SJSA1 (cell line): ENCODE data around the gene FAM222A. TPM values are rescaled to one million over a fixed set of nuclear protein-coding genes. Genes with fewer than 3 reads are reported as not detected.

Experiments
- DNase-seq, 2 experiments: peaks; one replicate each; pipeline ENCODE4 v3.0.0-alpha.2; 2015 to 2020; ENCODE audit warnings: low spot score in 2 of 2, low read depth in 1 of 2
- H3K27ac ChIP-seq: fragments of 250-450 bp; sonication (Bioruptor Pico); 2 replicates; pipeline ENCODE4 v1.5.1; 2020; ENCODE audit warnings: mild to moderate bottlenecking, moderate library complexity
- H3K27me3 ChIP-seq: fragments of 250-450 bp; sonication (Bioruptor Pico); replicated peaks from 2 replicates; pipeline ENCODE4 v1.5.1; 2020; ENCODE audit warnings: mild to moderate bottlenecking, moderate library complexity
- H3K36me3 ChIP-seq: fragments of 250-450 bp; sonication (Bioruptor Pico); 2 replicates; pipeline ENCODE4 v1.5.1; 2020; ENCODE audit warnings: mild to moderate bottlenecking
- H3K4me1 ChIP-seq: fragments of 250-450 bp; sonication (Bioruptor Pico); replicated peaks from 2 replicates; pipeline ENCODE4 v1.6.1; 2021; ENCODE audit warnings: mild to moderate bottlenecking
- H3K4me3 ChIP-seq: fragments of 250-450 bp; sonication (Bioruptor Pico); 2 replicates; pipeline ENCODE4 v1.5.1; 2020; ENCODE audit warnings: mild to moderate bottlenecking
- H3K9me3 ChIP-seq: fragments of 250-450 bp; sonication (Bioruptor Pico); replicated peaks from 2 replicates; pipeline ENCODE4 v1.5.1; 2020; ENCODE audit warnings: mild to moderate bottlenecking
- total RNA-seq: library from RNA; depleted of rRNA; stranded (reverse); fragments of >200 nt; shearing (Covaris generic); gene quantifications from 2 replicates; pipeline ENCODE4 v1.2.3, GENCODE V29; 2014

FAM222A gene
- total RNA-seq, 1 experiment from 2014 or later: 7.8 TPM

DNA sequence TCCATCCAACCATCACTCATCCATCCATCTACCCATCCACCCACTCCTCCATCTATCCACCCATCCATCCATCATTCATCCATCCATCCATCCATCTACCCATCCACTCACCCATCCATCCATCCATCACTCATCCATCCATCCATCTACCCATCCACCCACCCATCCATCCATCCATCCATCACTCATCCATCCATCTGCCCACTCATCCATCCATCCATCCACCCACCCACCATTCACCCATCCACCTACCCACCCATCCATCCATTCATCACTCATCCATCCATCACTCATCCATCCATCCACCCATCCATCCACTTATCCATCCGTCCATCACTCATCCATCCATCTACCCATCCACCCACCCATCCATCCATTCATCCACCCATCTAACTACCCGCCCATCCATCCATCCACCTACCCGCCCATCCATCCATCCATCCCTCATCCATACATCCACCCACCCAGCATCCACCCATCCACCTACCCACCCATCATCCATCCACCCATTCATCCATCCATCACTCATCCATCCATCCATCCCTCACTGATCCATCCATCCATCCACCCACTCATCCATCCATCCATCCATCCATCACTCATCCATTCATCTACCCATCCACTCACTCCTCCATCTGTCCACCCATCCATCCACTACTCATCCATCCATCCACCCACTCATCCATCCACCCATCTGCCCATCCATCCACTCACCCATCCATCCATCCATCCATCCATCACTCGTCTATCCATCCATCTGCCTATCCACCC is 95.4 kb downstream of the FAM222A start:
- H3K36me3 ChIP-seq: no peaks in the 10 kb centered on the region
- H3K27ac ChIP-seq: no peak overlapping the region
- DNase-seq: no peak
- H3K9me3 ChIP-seq: 0 out of 2 replicates have a peak, but pooled peaks cover 2% of the 10 kb centered on the region
- no peaks in the 10 kb centered on the region for H3K4me1 ChIP-seq
- H3K27me3 ChIP-seq: no peaks in the 10 kb centered on the region
- no peak overlapping the region for H3K4me3 ChIP-seq

DNA sequence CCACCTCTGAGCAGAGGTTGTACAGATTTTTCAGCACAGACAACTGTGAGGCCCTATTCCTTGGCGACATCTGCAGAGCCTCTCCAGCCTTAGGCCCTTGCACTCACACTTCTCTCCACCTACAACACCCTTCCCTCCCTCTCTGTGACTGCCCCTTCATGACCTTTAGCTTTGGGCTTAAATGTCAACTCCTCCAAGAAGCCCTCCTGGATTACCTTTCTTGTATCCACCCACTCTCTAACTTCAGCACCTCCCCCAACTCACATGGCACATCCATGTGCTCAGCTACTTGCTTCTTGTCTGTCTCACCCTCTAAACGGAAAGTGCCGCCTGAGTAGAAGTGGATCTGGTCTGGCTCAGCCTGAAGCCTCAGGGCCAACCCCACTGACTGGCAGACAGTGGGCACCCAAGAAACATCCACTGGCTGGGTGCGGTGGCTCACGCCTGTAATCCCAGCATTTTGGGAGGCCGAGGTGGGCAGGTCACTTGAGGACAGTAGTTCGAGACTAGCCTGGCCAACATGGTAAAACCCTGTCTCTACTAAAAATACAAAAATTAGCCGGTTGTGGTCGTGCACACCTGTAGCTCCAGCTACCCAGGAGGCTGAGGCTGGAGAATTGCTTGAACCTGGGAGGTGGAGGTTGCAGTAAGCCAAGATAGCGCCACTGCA is 97.5 kb downstream of the FAM222A start:
- no peak for DNase-seq
- H3K4me1 ChIP-seq: no peaks in the 10 kb centered on the region
- H3K27ac ChIP-seq: no peak overlapping the region
- H3K9me3 ChIP-seq: 0 out of 2 replicates have a peak, but pooled peaks cover 3% of the 10 kb centered on the region
- no peak overlapping the region for H3K4me3 ChIP-seq
- no peaks in the 10 kb centered on the region for H3K27me3 ChIP-seq
- H3K36me3 ChIP-seq: no peaks in the 10 kb centered on the region

DNA sequence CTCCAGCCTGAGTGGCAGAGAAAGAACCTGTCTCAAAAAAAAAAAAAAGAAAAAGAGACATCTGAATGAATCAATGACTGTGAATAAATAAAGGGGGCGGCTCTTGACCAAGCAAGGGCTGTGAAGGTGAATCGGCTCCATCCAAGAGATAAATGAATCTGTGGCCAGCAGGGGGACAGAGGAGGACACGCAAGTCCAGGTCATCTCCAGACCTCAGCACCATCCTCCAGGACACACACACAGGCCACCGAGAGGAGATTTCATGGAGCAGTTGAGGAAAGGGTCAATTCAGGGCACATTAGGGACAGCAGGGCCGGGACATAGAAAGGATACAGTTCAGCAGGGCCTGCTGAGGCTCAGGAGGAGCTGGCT is 98.0 kb downstream of the FAM222A start:
- Histone ChIP-seq H3K27ac (no peak overlapping the region), H3K9me3 (0 out of 2 replicates have a peak, but pooled peaks cover 3% of the 10 kb centered on the region), H3K4me1 (no peaks in the 10 kb centered on the region), H3K4me3 (no peak overlapping the region), H3K36me3 (no peaks in the 10 kb centered on the region), H3K27me3 (no peaks in the 10 kb centered on the region)
- DNase-seq: no peak

- Histone ChIP-seq H3K4me1 (peaks cover 2% of the 10 kb centered on the region), H3K27ac (no peak overlapping the region), H3K9me3 (0 out of 2 replicates have a peak, but pooled peaks cover 3% of the 10 kb centered on the region), H3K36me3 (no peaks in the 10 kb centered on the region), H3K4me3 (no peak overlapping the region), H3K27me3 (no peaks in the 10 kb centered on the region; the same call in 1 of the 2 replicates)
- no peak for DNase-seq
These were observed 100.3 kb downstream of the FAM222A start for GRCh38 chr12:109813810-109814416.

GRCh38 chr12:109814600-109815150 is 101.0 kb downstream of the FAM222A start:
- Histone ChIP-seq H3K9me3 (0 out of 2 replicates have a peak, but pooled peaks cover 3% of the 10 kb centered on the region), H3K4me1 (peaks cover 6% of the 10 kb centered on the region), H3K36me3 (no peaks in the 10 kb centered on the region), H3K27ac (no peak overlapping the region), H3K4me3 (no peak overlapping the region), H3K27me3 (no peaks in the 10 kb centered on the region; the same call in 1 of the 2 replicates)
- DNase-seq: no peak

DNA sequence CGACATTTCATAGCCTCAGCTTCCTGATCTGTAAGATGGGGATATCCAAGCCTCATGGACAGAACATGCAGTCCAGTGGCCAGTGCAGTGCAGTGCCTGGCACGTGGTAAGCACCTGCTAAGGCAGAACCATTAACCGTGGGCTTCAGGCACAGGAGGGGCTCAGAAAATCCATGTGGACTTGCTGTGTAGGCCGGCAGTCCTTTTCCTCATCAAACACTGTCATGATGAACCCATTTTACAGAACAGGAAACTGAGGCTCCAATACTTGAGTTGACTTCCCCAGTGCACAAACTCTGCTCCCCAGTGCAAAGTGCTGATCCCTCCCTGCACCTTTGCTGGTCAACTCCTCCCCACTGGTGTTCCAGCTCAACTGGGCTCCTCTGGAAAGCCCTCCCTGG is 101.6 kb downstream of the FAM222A start:
- H3K36me3 ChIP-seq: no peaks in the 10 kb centered on the region
- DNase-seq: no peak
- H3K9me3 ChIP-seq: 0 out of 2 replicates have a peak, but pooled peaks cover 3% of the 10 kb centered on the region
- no peak overlapping the region for H3K27ac ChIP-seq
- H3K27me3 ChIP-seq: no peaks in the 10 kb centered on the region; the same call in 1 of the 2 replicates
- peaks cover 6% of the 10 kb centered on the region for H3K4me1 ChIP-seq
- H3K4me3 ChIP-seq: no peak overlapping the region

DNA sequence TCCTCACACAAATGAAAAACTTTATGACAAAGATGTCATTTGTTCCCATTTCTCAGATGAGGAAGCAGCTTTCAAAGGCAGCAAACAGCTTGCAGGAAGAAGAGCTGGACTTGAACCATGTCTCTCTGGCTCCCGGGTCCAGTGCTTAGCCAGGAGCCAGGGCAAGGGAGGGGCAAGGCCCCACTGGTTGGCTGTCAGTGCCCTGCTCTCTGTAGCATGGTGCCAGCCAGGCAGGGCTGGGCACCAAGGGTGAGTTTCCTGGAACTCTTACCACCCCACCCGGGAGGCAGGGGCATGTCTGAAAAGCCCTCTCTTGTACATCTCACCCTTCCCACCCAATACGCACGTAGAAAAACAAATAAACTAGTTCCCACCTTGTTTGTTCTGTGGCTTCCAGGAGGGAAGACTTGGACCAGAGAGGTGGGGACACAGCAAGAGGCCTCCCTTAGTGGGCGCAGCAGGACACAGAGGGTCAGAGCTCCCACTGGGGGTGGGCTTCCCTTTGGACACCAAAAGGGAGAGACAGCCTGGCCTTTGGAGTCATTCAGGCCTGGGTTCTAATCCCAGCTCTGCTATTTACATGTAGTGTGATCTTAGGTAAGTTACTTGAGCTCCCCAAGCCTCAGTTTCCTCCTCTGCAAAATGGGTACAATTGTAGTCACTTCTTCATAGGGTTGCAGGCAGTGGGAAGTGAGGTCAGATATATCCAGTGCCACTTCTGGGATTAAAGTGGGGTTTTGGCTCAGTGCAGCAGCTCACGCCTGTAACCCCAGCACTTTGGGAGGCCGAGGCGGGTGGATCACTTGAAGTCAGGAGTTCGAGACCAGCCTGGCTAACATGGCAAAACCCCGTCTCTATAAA is 102.4 kb downstream of the FAM222A start:
- H3K36me3 ChIP-seq: no peaks in the 10 kb centered on the region
- 0 out of 2 replicates have a peak, but pooled peaks cover 3% of the 10 kb centered on the region for H3K9me3 ChIP-seq
- no peak overlapping the region for H3K27ac ChIP-seq
- H3K4me1 ChIP-seq: peaks cover 6% of the 10 kb centered on the region
- H3K4me3 ChIP-seq: no peak overlapping the region
- DNase-seq: no peak
- H3K27me3 ChIP-seq: no peaks in the 10 kb centered on the region; the same call in 1 of the 2 replicates

- Histone ChIP-seq H3K4me1 (peaks cover 6% of the 10 kb centered on the region), H3K9me3 (0 out of 2 replicates have a peak, but pooled peaks cover 3% of the 10 kb centered on the region), H3K4me3 (no peak overlapping the region), H3K27ac (no peak overlapping the region), H3K36me3 (no peaks in the 10 kb centered on the region), H3K27me3 (no peaks in the 10 kb centered on the region; the same call in 1 of the 2 replicates)
- DNase-seq: no peak
These were observed 103.2 kb downstream of the FAM222A start for GRCh38 chr12:109816870-109817269.

DNA sequence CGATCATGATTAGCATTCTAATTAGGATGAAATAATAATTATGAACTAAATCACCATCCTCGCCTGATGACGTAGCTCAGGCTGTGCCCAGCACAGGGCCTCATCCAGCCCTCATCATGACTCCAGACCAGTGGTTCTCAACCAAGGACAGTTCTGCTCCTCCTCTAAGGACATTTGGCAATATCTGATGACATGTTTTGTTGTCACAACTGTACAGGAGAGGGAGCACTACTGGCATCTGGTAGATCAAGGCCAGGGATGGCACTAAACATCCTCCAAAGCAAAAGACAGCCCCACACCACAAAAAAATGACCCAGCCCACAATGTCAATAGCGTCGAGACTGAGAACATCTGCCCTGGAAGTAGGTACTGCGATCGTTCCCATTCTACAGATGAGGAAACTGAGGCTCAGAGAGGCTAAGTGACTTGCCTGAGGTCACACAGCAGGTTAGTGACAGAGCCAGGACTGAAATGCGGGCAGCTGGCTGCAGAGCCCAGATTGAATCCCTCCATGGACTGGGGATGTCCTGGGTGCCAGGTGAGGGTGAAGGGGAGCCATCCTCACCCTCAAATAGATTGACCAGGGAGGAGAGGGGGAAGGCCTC is 104.1 kb downstream of the FAM222A start:
- Histone ChIP-seq H3K27ac (no peak overlapping the region), H3K27me3 (no peaks in the 10 kb centered on the region; the same call in 1 of the 2 replicates), H3K4me1 (peaks cover 6% of the 10 kb centered on the region), H3K9me3 (0 out of 2 replicates have a peak, but pooled peaks cover 3% of the 10 kb centered on the region), H3K36me3 (no peaks in the 10 kb centered on the region), H3K4me3 (no peak overlapping the region)
- no peak for DNase-seq

DNA sequence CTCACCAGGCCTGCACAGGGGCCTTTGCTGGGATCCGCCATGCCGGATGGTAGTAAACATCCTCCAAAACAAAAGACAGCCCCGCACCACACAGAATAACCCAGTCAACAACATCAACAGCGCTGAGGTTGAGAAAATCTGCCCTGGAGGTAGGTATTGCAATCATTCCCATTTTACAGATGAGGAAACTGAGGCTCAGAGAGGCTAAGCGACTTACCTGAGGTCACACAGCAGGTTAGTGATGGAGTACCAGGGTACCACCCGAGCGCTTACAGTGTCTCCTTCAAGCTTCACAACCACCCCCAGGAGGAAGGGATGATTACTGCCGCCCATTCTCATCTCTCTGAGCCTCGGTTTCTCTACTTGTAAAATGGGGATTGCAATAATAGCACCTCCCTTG is 104.6 kb downstream of the FAM222A start:
- DNase-seq: no peak
- H3K27me3 ChIP-seq: no peaks in the 10 kb centered on the region; the same call in 1 of the 2 replicates
- no peak overlapping the region for H3K27ac ChIP-seq
- H3K36me3 ChIP-seq: no peaks in the 10 kb centered on the region
- H3K4me1 ChIP-seq: peaks cover 9% of the 10 kb centered on the region
- 0 out of 2 replicates have a peak, but pooled peaks cover 3% of the 10 kb centered on the region for H3K9me3 ChIP-seq
- no peak overlapping the region for H3K4me3 ChIP-seq

DNA sequence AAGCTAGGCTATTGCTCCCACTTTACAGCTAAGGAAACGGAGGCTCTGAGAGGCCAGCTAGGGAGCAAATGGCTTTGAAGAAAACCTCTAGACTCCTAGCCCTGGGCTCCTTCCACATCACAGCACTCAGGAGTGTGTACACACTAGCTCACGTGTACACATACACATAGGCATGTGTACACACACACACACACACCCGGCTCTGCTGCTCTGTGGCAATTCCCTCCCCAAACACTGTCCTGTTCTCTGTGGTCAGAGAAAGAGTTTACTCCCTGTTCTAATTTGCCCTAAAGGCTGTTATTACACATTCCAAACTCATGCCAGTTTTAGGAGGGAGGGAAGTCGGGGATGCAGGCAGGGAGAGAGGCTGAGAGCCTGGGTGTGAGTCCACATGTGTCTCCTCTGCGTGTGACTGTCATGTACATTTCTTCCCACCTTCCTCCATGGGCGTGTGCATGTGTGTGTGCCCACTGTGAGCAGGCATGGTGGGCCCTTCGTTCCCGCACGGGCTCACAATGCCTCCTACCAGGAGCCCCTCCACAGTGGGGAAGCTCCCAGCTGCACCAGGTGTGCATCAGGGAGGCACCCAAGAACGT is 105.4 kb downstream of the FAM222A start:
- DNase-seq: peak in 1 of 2 experiments; percentile 14
- Histone ChIP-seq H3K4me1 (peaks cover 9% of the 10 kb centered on the region), H3K27me3 (no peaks in the 10 kb centered on the region; the same call in 1 of the 2 replicates), H3K36me3 (no peaks in the 10 kb centered on the region), H3K9me3 (0 out of 2 replicates have a peak, but pooled peaks cover 2% of the 10 kb centered on the region), H3K4me3 (no peak overlapping the region), H3K27ac (no peak overlapping the region)
